Heart right ventricle (tissue), 16 donors: ENCODE measurements around the gene MAN2A1. TPM values are rescaled to one million over a fixed set of nuclear protein-coding genes. Genes with fewer than 3 reads are reported as not detected.

ENCODE experiments used
- ATAC-seq, 8 donors: fragments of 200-7000 bp; cut with Tn5 transposase; one replicate each; pipeline ENCODE4 v1.9.1; 2020; ENCODE audit warnings: mild to moderate bottlenecking in 8 of 8, moderate library complexity in 8 of 8, moderate number of reproducible peaks in 1 of 8
- DNase-seq, 2 donors: peaks; one replicate each; pipeline ENCODE4 v3.0.0-alpha.2; 2020
- H3K27ac ChIP-seq, 10 donors: fragments of 200-600 bp; sonication (generic) in 2 of 10; one replicate each; pipeline versions ENCODE4 v1.5.0 to v1.8.0; 2020 to 2022; ENCODE audit warnings: mild to moderate bottlenecking in 3 of 10
- H3K27me3 ChIP-seq, 7 donors: fragments of 200-600 bp; one replicate each; pipeline ENCODE4 v1.8.0; 2021 to 2022; ENCODE audit warnings: mild to moderate bottlenecking in 2 of 7
- H3K36me3 ChIP-seq, 9 donors: fragments of 200-600 bp; sonication (generic) in 1 of 9; one replicate each; pipeline versions ENCODE4 v1.5.0 to v1.8.0; 2020 to 2022; ENCODE audit warnings: mild to moderate bottlenecking in 2 of 9
- H3K4me1 ChIP-seq, 9 donors: fragments of 200-600 bp; sonication (generic) in 1 of 9; one replicate each; pipeline versions ENCODE4 v1.5.0 to v1.8.0; 2020 to 2022; ENCODE audit warnings: mild to moderate bottlenecking in 4 of 9
- H3K4me3 ChIP-seq, 10 donors: fragments of 200-600 bp; sonication (generic) in 2 of 10; one replicate each; pipeline versions ENCODE4 v1.5.0 to v1.8.0; 2020 to 2022; ENCODE audit warnings: mild to moderate bottlenecking in 7 of 10, moderate library complexity in 2 of 10
- H3K9me3 ChIP-seq, 11 donors: fragments of 200-600 bp in 10 of 11; sonication (generic) in 2 of 11; one replicate each; pipeline versions ENCODE4 v1.5.0 to v1.8.0; 2013 to 2022; ENCODE audit warnings: mild to moderate bottlenecking in 2 of 11, control low read depth in 1 of 11, moderate library complexity in 1 of 11
- WGBS, 2 donors: extraction: QIAGEN DNeasy Blood & Tissue Kit; methylation state at CpG; one replicate each; pipeline ENCODE4 v1.1.7; 2013; ENCODE audit warnings: inconsistent platforms in 1 of 2; 5-methylcytosine and 5-hydroxymethylcytosine counted together
- intact Hi-C, 10 donors: fragments of 100-400 bp; cut with DNase I; formaldehyde crosslinking; loops; one replicate each; pipeline versions ENCODE4 v1.11.1 to v1.14.2; 2022
- polyA plus RNA-seq, 2 donors: library from polyadenylated mRNA; stranded (reverse); fragments of 200-250 nt; gene quantifications; one replicate each; pipeline ENCODE4 v1.2.3, GENCODE V29; 2013
- total RNA-seq, 10 donors: library from RNA; stranded (reverse); fragmentation: NEBNext Ultra II Directional in 3 of 10; extraction: Animal tissue kit (Norgen Biotek cat#: 25700) in 3 of 10; gene quantifications; one replicate each; pipeline versions ENCODE4 v1.2.1 to v1.2.4, GENCODE V29; 2021 to 2023
- TF ChIP-seq, protein P1 (sequence below), 9 donors: fragments of 200-600 bp; sonication (generic) in 2 of 9; IDR thresholded peaks; one replicate each; pipeline versions ENCODE4 v1.5.0 to v1.8.0; 2021 to 2022; ENCODE audit warnings: antibody characterized with exemption in 9 of 9, mild to moderate bottlenecking in 5 of 9, moderate library complexity in 1 of 9
- donor health status: Arrhythmogenic right ventricular cardiomyopathy.
- donor health status: ischemic (EF 13 %, LVEDD 7.1; RV severe dilation, severe dysfunction).
- donor health status: healthy with polysubstance abuse.
- donor health status: DM: no; HTN: yes; CAD: no.
- donor health status: DM: no; HTN: no; CAD: no.
- donor health status: ischemic (EF 25% LVEDD 6.9; RV normal size, moderate dysfunction).
- donor health status: ischemic (EF 25% LVEDD 5.7; RV mildly dilated, moderate dysfunction).
- donor health status: healthy.
- donor health status: DM: yes; HTN: yes; CAD: no.
- donor health status: Ischemic cardiomyopathy.
- donor health status: ischemic (EF 35%, LVEDD 5.7; RV mildly dilated, moderate dysfunction).
- donor health status: nonischemic (EF 11% LVEDD 7.7; RV severe dilation, severe dysfunction).
- donor health status: DM: yes; HTN: yes; CAD: no.
- donor health status: PGD.
- donor health status: ischemic (EF 29% LVEDD 5.4; RV normal size, mild dysfunction).
- donor health status: nonischemic (EF 23%, LVEDD 6.1; RV moderate dilation, normal function).

MAN2A1 gene
- total and polyA plus RNA-seq, 12 donors, result 2.9 to 16.1 (median 6.5) TPM

DNA sequence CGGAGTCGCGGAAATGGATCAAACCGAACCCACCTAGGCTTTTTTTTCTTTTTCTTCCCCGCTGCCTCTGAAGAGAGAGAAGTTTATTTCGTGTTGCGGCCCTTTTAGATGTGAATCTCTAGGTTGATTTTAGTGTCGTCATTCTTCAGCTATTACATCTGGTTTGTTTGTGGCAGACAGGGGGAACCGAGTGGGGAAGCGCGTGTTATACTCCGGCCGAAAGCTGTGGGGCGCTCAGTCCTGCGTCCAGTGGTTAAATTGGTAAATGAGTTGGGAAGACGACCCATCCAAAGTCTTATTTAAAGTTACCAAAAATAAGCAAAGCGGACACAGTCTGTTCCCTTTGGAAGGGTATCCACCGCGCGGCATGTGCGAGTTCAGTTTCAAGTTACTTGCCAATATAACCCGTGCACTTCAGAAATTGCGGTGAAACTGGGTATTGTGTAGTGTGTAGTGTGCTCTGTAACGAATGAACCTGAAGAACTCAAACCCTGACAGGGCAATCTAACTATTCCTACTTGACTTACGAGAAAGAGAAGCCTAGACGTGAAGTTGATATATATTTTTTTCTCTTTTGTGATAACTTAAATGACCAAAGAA, 1.3 kb downstream of the MAN2A1 start:
- peaks cover 0 to 55% (median 32%) of the 10 kb centered on the region in 9 donors for H3K4me1 ChIP-seq
- WGBS, 2 donors, result 4 to 5% methylated on average over 26 of the region's 26 CpGs
- TF ChIP-seq, protein P1, sequence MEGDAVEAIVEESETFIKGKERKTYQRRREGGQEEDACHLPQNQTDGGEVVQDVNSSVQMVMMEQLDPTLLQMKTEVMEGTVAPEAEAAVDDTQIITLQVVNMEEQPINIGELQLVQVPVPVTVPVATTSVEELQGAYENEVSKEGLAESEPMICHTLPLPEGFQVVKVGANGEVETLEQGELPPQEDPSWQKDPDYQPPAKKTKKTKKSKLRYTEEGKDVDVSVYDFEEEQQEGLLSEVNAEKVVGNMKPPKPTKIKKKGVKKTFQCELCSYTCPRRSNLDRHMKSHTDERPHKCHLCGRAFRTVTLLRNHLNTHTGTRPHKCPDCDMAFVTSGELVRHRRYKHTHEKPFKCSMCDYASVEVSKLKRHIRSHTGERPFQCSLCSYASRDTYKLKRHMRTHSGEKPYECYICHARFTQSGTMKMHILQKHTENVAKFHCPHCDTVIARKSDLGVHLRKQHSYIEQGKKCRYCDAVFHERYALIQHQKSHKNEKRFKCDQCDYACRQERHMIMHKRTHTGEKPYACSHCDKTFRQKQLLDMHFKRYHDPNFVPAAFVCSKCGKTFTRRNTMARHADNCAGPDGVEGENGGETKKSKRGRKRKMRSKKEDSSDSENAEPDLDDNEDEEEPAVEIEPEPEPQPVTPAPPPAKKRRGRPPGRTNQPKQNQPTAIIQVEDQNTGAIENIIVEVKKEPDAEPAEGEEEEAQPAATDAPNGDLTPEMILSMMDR (IDR thresholded peaks at IDR 0.05), result peak; percentile 48 to 95 (median 71)
- no peaks in the 10 kb centered on the region for H3K36me3 ChIP-seq
- peak overlapping the region; percentile 88 to 98 (median 96) for H3K27ac ChIP-seq
- intact Hi-C loops, result loop anchor here in 4 of 10 donors (10.0 kb wide), 4 partner anchors 64 to 934 kb away; no protein-coding TSS in a partner anchor
- ATAC-seq (peak; percentile 37 to 70 (median 62)), DNase-seq (peak; percentile 70 to 74)
- no peaks in the 10 kb centered on the region for H3K27me3 ChIP-seq
- H3K4me3 ChIP-seq, result peak overlapping the region; percentile 81 to 99 (median 94)
- H3K9me3 ChIP-seq, result peaks cover 0 to 11% (median 8%) of the 10 kb centered on the region in 11 donors

DNA sequence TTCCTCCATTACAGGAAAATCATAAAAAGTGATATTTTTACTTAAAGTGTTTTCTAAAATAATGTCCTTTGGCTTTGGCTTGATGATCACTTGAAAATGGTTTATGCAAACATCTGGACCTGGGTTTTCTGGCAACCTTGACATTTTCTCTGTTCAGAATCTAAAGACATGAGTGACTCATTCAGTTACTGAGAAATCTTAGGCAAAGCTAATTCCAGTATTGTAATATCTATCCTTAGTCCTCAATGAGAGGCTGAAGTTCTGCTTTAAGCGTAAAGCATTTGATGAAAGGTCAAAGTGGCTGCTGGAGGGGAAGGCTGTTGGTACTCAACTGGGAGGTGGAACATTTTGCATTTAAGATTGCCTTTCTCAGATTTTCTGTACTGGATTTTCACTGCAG, 2.3 kb downstream of the MAN2A1 start:
- no peaks in the 10 kb centered on the region for H3K27me3 ChIP-seq
- no peak for ATAC-seq
- peaks cover 0 to 59% (median 37%) of the 10 kb centered on the region in 9 donors for H3K4me1 ChIP-seq
- TF ChIP-seq, protein P1 (IDR thresholded peaks at IDR 0.05), result no peak
- peak overlapping the region in 6 of 10 donors; percentile 81 to 99 (median 94) for H3K4me3 ChIP-seq
- DNase-seq, result no peak
- peak overlapping the region in 4 of 10 donors; percentile 96 to 98 (median 96) for H3K27ac ChIP-seq
- intact Hi-C loops, result loop anchor here in 4 of 10 donors (10.0 kb wide), 4 partner anchors 63 to 933 kb away; no protein-coding TSS in a partner anchor
- no peaks in the 10 kb centered on the region for H3K36me3 ChIP-seq
- H3K9me3 ChIP-seq, result peaks cover 0 to 11% (median 8%) of the 10 kb centered on the region in 11 donors
- WGBS, 2 donors, result 66 to 73% methylated on average over 1 of the region's 1 CpG

- WGBS, 2 donors, result 94 to 95% methylated on average over 4 of the region's 4 CpGs
- Histone ChIP-seq H3K27ac (peak overlapping the region in 1 of 10 donors; percentile 17), H3K4me3 (peak overlapping the region in 1 of 10 donors; percentile 7), H3K9me3 (peaks cover 0 to 9% (median 6%) of the 10 kb centered on the region in 11 donors), H3K27me3 (no peaks in the 10 kb centered on the region), H3K4me1 (peaks cover 0 to 67% (median 37%) of the 10 kb centered on the region in 9 donors), H3K36me3 (no peaks in the 10 kb centered on the region)
- no peak for ATAC-seq
- intact Hi-C loops, result loop anchor here in 4 of 10 donors (10.0 kb wide), 4 partner anchors 62 to 932 kb away; no protein-coding TSS in a partner anchor
- DNase-seq, result no peak
- TF ChIP-seq, protein P1 (IDR thresholded peaks at IDR 0.05), result no peak
Measured at GRCh38 chr5:109692852-109693251, 3.1 kb downstream of the MAN2A1 start.

GRCh38 chr5:109693535-109694400, 4.0 kb downstream of the MAN2A1 start:
- DNase-seq (no peak), ATAC-seq (no peak)
- Histone ChIP-seq H3K27me3 (no peaks in the 10 kb centered on the region), H3K4me1 (peaks cover 0 to 63% (median 37%) of the 10 kb centered on the region in 9 donors), H3K9me3 (peaks cover 0 to under 1% (median 0%) of the 10 kb centered on the region in 11 donors), H3K36me3 (no peaks in the 10 kb centered on the region), H3K27ac (peak overlapping the region in 2 of 10 donors; percentile 33 to 67), H3K4me3 (peak overlapping the region in 1 of 10 donors; percentile 7)
- intact Hi-C loops, result loop anchor here in 4 of 10 donors (10.0 kb wide), 4 partner anchors 61 to 931 kb away; no protein-coding TSS in a partner anchor
- TF ChIP-seq, protein P1 (IDR thresholded peaks at IDR 0.05), result no peak
- 85% methylated on average over 6 of the region's 6 CpGs for WGBS, 2 donors
